ENCODE data around the gene RAI14. TPM values are rescaled to one million over a fixed set of nuclear protein-coding genes. Genes with fewer than 3 reads are reported as not detected.
"Not testable (repeated sequence)": the region's sequence is repeated elsewhere in the genome, so short reads cannot be mapped to it uniquely, and the experiment has no call there.

RAI14 gene
- total and polyA plus RNA-seq, 2 donors (not counting 1 experiment from before 2014, with no cell fraction given) = 98.7 to 125 TPM

- H3K79me2 ChIP-seq (ENCODE audit: control insufficient read depth, insufficient read depth, low read length) = peaks cover 67% of the 10 kb centered on the region
- DNase-seq (ENCODE audit: low read depth in 2 of 2) = no peak
- no peak overlapping the region for H3K27ac ChIP-seq (ENCODE audit: insufficient read depth, low read length)
- H3K27me3 ChIP-seq (ENCODE audit: control insufficient read depth, insufficient read depth, low read length) = no peaks in the 10 kb centered on the region
- no peak overlapping the region for H3K4me2 ChIP-seq (ENCODE audit: extremely low read depth, insufficient read depth, low read length)
- peaks cover 11% of the 10 kb centered on the region for H3K4me1 ChIP-seq (ENCODE audit: control insufficient read depth, extremely low read depth, insufficient read depth, low read length)
- H2AFZ ChIP-seq (ENCODE audit: low read length) = no peak overlapping the region
- no peak overlapping the region for H3K9ac ChIP-seq (ENCODE audit: insufficient read depth, low read length)
- no peaks in the 10 kb centered on the region for H3K9me3 ChIP-seq (ENCODE audit: control insufficient read depth, insufficient read depth, low read depth, low read length)
- no peak overlapping the region for H3K4me3 ChIP-seq (replicated peaks in 1 of 4; ENCODE audit: control extremely low read depth in 1 of 4, insufficient read depth in 1 of 4, low read depth in 3 of 4, low read length in 4 of 4)
- H3K36me3 ChIP-seq (ENCODE audit: control insufficient read depth, insufficient read depth, low read length) = no peaks in the 10 kb centered on the region
- TF ChIP-seq CTCF (conservative IDR thresholded peaks at IDR 0.05 in 1 of 2, IDR thresholded peaks at IDR 0.05 in 1 of 2; ENCODE audit: low read depth in 1 of 2, low read length in 2 of 2) (no peak), EZH2 (IDR thresholded peaks at IDR 0.05; ENCODE audit: low read length, missing control alignments) (no peak)
- H4K20me1 ChIP-seq (ENCODE audit: control insufficient read depth, extremely low read depth, insufficient read depth, low read length) = no peaks in the 10 kb centered on the region
Measured at GRCh38 chr5:34722183-34722582, 66.1 kb downstream of the RAI14 start.

GRCh38 chr5:34724741-34725140 is 68.6 kb downstream of the RAI14 start:
- no peaks in the 10 kb centered on the region for H4K20me1 ChIP-seq (ENCODE audit: control insufficient read depth, extremely low read depth, insufficient read depth, low read length)
- H3K4me2 ChIP-seq (ENCODE audit: extremely low read depth, insufficient read depth, low read length) = no peak overlapping the region
- H3K9ac ChIP-seq (ENCODE audit: insufficient read depth, low read length) = no peak overlapping the region
- H3K79me2 ChIP-seq (ENCODE audit: control insufficient read depth, insufficient read depth, low read length) = peaks cover 71% of the 10 kb centered on the region
- no peak overlapping the region for H2AFZ ChIP-seq (ENCODE audit: low read length)
- H3K36me3 ChIP-seq (ENCODE audit: control insufficient read depth, insufficient read depth, low read length) = no peaks in the 10 kb centered on the region
- no peak for DNase-seq (ENCODE audit: low read depth in 2 of 2)
- no peak for TF ChIP-seq CTCF (conservative IDR thresholded peaks at IDR 0.05 in 1 of 2, IDR thresholded peaks at IDR 0.05 in 1 of 2; ENCODE audit: low read depth in 1 of 2, low read length in 2 of 2)
- no peak for TF ChIP-seq EZH2 (IDR thresholded peaks at IDR 0.05; ENCODE audit: low read length, missing control alignments)
- H3K27ac ChIP-seq (ENCODE audit: insufficient read depth, low read length) = no peak overlapping the region
- H3K4me3 ChIP-seq (replicated peaks in 1 of 4; ENCODE audit: control extremely low read depth in 1 of 4, insufficient read depth in 1 of 4, low read depth in 3 of 4, low read length in 4 of 4) = no peak overlapping the region
- H3K27me3 ChIP-seq (ENCODE audit: control insufficient read depth, insufficient read depth, low read length) = no peaks in the 10 kb centered on the region
- peaks cover 3% of the 10 kb centered on the region for H3K4me1 ChIP-seq (ENCODE audit: control insufficient read depth, extremely low read depth, insufficient read depth, low read length)
- H3K9me3 ChIP-seq (ENCODE audit: control insufficient read depth, insufficient read depth, low read depth, low read length) = no peaks in the 10 kb centered on the region

GRCh38 chr5:34727166-34727749 is 71.1 kb downstream of the RAI14 start:
- H3K4me2 ChIP-seq (ENCODE audit: extremely low read depth, insufficient read depth, low read length); H3K4me1 ChIP-seq (ENCODE audit: control insufficient read depth, extremely low read depth, insufficient read depth, low read length); H3K9me3 ChIP-seq (ENCODE audit: control insufficient read depth, insufficient read depth, low read depth, low read length); H3K9ac ChIP-seq (ENCODE audit: insufficient read depth, low read length); DNase-seq (ENCODE audit: low read depth in 2 of 2); H2AFZ ChIP-seq (ENCODE audit: low read length); H4K20me1 ChIP-seq (ENCODE audit: control insufficient read depth, extremely low read depth, insufficient read depth, low read length); H3K27me3 ChIP-seq (ENCODE audit: control insufficient read depth, insufficient read depth, low read length); H3K36me3 ChIP-seq (ENCODE audit: control insufficient read depth, insufficient read depth, low read length); H3K27ac ChIP-seq (ENCODE audit: insufficient read depth, low read length); H3K4me3 ChIP-seq (replicated peaks in 1 of 4; ENCODE audit: control extremely low read depth in 1 of 4, insufficient read depth in 1 of 4, low read depth in 3 of 4, low read length in 4 of 4): not testable (repeated sequence)
- peaks cover 65% of the 10 kb centered on the region for H3K79me2 ChIP-seq (ENCODE audit: control insufficient read depth, insufficient read depth, low read length)
